GM20000 (cell line): ENCODE data around the gene VEPH1.

Experiments used
- DNase-seq: peaks from one replicate; pipeline ENCODE4 v3.0.0; 2012; ENCODE audit warnings: low spot score
- CTCF ChIP-seq: IDR thresholded peaks from 2 replicates; pipeline ENCODE4 v1.5.1; 2012; ENCODE audit warnings: mild to moderate bottlenecking, control low read depth; ENCODE audit errors: extremely low read depth, missing control alignments

VEPH1 gene

GRCh38 chr3:157368171-157368570 is 135.0 kb downstream of the VEPH1 start:
- TF ChIP-seq CTCF: no peak
- no peak for DNase-seq

DNA sequence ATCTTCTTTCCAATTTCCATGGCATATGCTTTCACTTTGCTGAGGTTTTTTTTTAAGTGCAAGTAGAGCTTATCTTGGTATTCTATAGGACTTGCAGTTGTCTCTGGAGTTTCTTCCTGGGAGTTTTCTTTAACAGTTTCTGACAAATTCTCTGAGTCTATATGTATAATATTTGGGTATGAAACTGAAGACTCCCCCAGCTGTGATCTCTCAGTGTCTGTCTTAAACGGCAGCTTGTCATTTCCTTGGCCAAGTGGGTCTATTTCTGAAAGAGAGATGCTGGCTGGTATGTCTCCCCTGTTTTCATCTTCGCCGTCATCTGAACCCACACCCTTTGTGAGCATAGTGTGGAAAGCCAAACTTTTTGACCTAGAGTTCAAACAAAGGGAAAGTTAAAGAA is 139.8 kb downstream of the VEPH1 start:
- no peak for DNase-seq
- TF ChIP-seq CTCF: no peak

GRCh38 chr3:157362348-157362747 is 140.9 kb downstream of the VEPH1 start:
- no peak for TF ChIP-seq CTCF
- no peak for DNase-seq

GRCh38 chr3:157360044-157360443 is 143.2 kb downstream of the VEPH1 start:
- no peak for TF ChIP-seq CTCF
- DNase-seq: no peak

DNA sequence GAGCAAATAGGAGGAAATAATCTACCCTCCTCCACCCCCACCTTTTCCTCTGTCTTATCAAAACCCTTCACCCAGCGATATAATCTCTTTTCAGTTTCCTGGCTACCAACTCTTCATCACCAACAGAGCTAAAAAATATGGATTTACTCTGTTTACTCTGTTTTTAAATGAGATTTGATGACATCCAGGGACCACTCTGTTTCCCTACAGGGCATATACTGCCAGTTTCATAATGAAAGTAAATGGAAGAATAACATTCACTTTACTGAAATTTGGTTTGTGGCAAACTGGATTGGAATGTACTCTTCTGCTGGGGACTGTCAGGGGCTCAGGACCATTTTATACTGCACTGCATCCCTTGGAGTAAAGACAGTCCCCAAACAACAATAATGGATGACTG is 146.7 kb downstream of the VEPH1 start:
- DNase-seq: no peak
- no peak for TF ChIP-seq CTCF

DNA sequence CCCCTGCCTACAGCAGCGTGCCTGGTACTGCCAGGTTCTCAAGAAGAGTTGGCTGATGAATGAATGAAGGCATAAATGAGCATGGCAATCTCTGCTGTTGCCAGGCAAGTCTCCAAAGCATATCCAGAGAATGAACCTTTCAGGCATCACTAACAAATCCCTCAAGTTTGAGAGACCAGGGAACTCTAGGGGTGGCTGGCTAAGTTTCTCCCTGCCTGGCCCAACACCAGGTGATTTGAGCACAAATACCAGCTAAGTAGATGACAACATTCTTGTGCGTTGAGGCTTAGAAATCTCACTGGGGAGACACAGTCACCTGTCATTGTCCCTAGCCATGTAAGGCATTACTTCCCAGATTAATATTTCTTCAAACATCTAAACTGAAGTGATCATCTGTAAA is 147.9 kb downstream of the VEPH1 start:
- DNase-seq: no peak
- TF ChIP-seq CTCF: no peak

DNA sequence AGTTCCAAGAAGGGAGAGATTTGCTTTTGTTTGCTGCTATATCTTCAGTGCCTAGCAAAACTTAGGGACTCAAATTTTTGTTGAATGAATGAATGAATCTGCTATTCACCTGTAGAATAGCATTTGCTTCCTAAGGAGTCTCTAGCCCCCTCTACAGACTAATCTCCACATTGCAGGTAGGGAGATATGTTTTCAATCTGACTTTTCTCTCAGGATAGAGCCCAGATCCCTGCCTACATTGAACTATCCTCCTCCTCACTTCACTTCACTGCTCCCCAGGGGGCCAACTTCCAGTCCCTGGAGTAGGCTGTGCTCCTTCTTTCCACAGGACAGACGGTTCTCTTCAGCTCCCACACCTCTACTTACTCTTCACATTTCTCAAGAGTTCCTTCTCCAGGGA is 148.5 kb downstream of the VEPH1 start:
- peak; percentile 14 for DNase-seq
- TF ChIP-seq CTCF: peak; percentile 23
